Measurements from ENCODE around the gene LRWD1.

DNA sequence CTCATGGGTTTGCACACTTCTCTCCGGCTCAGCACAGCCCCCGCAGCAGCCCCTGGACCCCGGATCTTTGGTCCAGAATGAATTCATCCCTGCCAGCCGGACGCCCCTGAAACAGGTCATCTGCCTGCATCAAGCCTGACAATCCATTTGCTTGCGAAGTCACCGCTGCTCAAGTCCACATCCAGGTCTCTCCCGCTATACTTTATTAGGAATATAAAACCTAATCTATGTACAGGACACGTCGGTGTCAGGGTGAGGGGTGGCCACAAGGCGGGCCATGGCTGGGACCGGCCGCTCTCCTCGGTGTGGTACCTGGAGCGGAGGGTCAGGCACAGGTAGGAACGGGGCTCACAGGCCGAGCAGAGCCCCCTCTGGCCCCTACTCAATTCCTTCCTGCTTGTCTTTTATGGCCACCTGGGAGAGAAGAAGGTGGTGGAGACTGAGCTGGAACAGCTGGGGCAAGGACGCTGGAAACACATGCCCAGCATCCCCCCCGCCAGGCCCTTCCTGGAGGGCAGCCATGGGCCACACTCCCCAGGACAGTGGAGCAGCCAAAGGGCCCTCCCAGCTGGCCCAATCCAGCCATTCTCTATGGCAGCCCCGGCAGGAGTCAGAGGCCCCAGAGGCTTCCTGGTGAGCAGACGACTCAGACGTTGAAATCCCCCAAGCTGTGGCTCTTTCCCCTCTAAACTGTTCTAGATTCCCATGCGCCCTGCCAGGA lies 8.6 kb downstream of the LRWD1 start:
- TF ChIP-seq CTCF (IDR thresholded peaks at IDR 0.05; ENCODE audit: poor library complexity) (no peak), EZH2phosphoT487 (IDR thresholded peaks at IDR 0.05; ENCODE audit: low read depth, severe bottlenecking, unreplicated experiment) (no peak)
